22Rv1 (cell line): ENCODE measurements around the gene HDGFL2.

ENCODE experiments used
- H3K27ac ChIP-seq: fragments of 450-650 bp; 2 replicates; pipeline ENCODE4 v1.5.1; 2017
- ZFX ChIP-seq: fragments of 450-650 bp; IDR thresholded peaks from 2 replicates; pipeline ENCODE4 v1.6.1; 2017; ENCODE audit warnings: antibody characterized with exemption, borderline replicate concordance
- TF ChIP-seq, protein P1 (sequence below): fragments of 450-650 bp; IDR thresholded peaks from 2 replicates; pipeline ENCODE4 v1.5.1; 2017; ENCODE audit warnings: mild to moderate bottlenecking

The HDGFL2 gene

DNA sequence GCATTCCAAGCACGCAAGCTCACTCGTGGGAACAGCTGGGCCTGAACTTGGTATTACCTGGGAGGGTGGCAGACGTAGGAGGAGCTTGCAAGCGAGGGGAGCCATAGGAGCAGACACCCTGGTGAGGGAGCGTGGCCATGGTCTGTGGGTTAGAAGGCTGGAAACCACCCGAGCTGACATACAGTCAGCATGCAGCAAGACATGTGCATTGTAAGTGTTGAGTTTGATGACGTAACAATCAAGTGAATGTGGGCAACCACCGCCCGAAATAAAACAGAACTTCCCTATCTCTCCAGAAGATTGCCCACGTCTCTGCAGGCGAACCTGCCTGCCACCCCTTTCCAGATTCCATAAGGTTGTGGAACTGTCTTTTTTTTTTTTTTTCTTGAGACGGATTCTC is 41.3 kb upstream of the HDGFL2 start:
- TF ChIP-seq, protein P1, sequence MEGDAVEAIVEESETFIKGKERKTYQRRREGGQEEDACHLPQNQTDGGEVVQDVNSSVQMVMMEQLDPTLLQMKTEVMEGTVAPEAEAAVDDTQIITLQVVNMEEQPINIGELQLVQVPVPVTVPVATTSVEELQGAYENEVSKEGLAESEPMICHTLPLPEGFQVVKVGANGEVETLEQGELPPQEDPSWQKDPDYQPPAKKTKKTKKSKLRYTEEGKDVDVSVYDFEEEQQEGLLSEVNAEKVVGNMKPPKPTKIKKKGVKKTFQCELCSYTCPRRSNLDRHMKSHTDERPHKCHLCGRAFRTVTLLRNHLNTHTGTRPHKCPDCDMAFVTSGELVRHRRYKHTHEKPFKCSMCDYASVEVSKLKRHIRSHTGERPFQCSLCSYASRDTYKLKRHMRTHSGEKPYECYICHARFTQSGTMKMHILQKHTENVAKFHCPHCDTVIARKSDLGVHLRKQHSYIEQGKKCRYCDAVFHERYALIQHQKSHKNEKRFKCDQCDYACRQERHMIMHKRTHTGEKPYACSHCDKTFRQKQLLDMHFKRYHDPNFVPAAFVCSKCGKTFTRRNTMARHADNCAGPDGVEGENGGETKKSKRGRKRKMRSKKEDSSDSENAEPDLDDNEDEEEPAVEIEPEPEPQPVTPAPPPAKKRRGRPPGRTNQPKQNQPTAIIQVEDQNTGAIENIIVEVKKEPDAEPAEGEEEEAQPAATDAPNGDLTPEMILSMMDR, result no peak
- no peak for TF ChIP-seq ZFX
- H3K27ac ChIP-seq, result no peak overlapping the region

DNA sequence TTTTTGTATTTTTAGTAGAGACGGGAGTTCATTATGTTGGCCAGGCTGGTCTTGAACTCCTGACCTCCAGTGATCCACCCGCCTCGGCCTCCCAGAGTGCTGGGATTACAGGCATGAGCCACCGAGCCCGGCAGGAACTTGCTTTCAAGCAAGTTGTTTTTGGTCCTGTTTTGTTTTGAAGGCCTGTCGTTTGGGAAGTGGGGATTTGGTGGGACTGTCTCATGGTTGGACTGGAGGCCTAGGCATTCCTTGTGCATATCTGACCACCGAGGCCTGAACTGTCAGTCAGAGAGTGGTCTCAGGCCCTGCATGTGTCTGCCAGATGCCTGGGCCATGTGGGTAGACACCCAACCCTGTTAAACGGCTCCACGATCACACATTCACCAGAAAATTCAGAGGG is 40.8 kb upstream of the HDGFL2 start:
- no peak for TF ChIP-seq ZFX
- TF ChIP-seq, protein P1, result no peak
- H3K27ac ChIP-seq, result no peak overlapping the region

DNA sequence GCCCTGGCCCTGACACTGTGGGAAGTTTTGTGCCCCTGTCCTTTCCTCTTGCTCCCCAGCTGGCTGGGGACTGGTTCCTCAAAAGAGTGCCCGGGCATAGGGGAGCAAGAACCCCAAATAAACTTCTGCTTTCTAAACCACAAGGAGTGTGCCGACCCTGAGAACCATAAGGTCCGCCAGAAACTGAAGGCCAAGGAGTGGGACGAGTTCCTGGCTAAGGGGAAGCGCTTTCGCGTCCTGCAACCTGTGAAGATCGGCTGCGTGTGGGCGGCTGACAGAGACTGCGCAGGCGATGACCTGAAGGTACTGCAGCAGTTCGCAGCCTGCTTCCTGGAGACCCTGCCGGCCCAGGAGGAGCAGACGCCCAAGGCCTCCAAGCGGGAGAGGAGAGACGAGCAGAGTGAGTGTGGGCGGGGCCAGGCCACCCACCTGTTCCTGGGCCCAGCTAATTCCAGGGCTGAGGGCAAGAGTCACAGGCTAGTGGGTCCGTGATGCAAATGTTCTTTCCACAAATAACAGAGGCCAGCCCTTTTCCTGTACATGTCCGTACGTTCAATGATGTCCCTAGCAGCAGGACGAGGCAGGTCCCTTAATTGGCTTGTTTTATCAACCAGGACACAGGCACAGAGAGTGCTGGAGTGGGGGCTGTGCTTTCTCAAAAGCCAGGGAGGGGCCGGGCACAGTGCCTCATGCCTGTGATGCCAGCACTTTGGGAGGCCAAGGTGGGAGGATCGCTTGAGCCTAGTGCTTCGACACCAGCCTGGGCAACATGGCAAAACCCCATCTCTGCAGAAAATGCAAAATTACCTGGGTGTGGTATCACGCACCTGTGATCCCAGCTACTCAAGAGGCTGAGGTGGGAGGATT is 40.1 kb upstream of the HDGFL2 start:
- no peak for TF ChIP-seq ZFX
- TF ChIP-seq, protein P1, result no peak

DNA sequence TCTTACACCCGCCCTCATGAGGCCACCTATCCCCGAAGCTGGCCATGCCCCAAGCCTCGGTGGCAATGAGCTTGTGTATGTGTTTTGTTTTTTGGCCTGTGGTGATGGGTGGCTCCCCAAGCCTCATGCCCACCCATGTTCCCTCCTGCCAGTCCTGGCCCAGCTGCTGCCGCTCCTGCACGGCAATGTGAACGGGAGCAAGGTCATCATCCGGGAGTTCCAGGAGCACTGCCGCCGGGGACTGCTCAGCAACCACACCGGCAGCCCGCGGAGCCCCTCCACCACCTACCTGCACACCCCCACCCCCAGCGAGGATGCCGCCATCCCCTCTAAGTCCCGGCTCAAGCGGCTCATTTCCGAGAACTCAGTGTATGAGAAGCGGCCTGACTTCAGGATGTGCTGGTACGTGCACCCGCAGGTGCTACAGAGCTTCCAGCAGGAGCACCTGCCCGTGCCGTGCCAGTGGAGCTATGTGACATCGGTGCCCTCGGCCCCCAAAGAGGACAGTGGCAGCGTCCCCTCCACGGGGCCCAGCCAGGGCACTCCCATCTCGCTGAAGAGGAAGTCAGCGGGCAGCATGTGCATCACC is 39.1 kb upstream of the HDGFL2 start:
- H3K27ac ChIP-seq, result no peak overlapping the region
- TF ChIP-seq ZFX, result no peak
- TF ChIP-seq, protein P1, result no peak

More for the DNA sequence above, 40.1 kb upstream of the HDGFL2 start:
- no peak overlapping the region for H3K27ac ChIP-seq

DNA sequence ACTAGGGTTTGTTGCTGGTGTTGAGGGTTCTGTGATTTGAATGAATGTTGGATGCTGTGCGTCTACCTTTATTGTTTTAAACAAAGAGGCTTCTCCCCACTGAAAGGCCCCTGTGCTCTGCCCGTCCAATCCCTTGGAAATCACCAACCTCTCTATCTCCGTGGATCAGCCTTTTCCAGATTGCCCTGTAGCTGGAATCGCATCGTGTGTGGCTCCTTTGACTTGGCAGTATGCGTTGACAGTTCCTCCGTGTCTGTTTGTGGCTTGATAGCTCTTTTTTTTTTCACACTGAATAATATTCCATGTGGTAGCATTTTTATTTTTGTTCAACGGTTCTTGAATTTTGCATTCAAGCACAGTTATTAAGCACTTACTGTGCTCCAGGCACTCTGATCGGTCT is 37.7 kb upstream of the HDGFL2 start:
- no peak overlapping the region for H3K27ac ChIP-seq
- TF ChIP-seq, protein P1, result no peak
- TF ChIP-seq ZFX, result no peak

DNA sequence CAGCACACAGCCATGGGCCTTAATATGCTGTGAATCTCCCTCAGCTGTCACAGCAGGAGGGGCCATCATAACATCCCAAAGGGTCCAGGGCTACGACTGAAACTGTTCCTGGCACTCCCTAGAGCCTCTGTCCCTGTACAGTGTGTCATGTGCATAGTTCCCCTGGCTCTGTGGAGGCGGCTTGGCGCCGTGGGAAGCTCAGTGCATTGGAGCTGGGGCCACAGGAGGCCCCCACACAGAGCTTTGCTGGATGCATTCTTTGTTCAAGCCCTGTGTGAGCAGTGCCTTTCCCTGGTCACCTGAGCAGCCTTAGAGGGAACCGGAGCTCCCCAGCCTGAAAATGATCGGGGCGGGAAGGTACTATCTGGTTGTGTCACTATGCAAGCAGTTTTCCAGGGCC is 35.9 kb upstream of the HDGFL2 start:
- TF ChIP-seq ZFX, result no peak
- TF ChIP-seq, protein P1, result no peak
- H3K27ac ChIP-seq, result no peak overlapping the region

DNA sequence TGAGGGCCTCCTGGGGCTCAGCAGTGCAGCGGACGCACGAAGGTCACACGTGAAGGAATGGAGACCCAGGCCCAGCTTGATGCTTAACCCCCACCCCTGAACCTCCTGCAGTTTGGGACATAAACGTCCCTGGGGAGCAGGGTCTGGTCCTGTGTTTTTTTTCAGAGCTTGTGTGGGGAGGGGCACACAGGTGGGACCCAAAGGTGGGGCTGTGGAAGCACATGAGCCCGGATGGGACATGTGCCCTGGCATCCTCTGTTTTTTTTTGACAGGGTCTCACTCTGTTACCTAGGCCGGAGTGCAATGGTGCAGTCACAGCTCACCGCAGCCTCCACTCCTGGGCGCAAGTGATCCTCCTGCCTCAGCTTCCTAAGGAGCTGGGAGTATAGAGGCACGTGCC is 35.0 kb upstream of the HDGFL2 start:
- H3K27ac ChIP-seq, result no peak overlapping the region
- TF ChIP-seq ZFX, result no peak
- TF ChIP-seq, protein P1, result no peak
